GM23248 (cell line): ENCODE measurements around the gene ACSL4. TPM values are rescaled to one million over a fixed set of nuclear protein-coding genes. Genes with fewer than 3 reads are reported as not detected.

ENCODE experiments used
- DNase-seq: peaks from one replicate; pipeline ENCODE4 v3.0.0-alpha.2; 2015
- H2AFZ ChIP-seq: fragments of 200-600 bp; sonication (generic); 2 replicates; pipeline ENCODE4 v1.6.1; 2016; ENCODE audit warnings: antibody characterized with exemption
- H3F3A ChIP-seq: fragments of 200-600 bp; sonication (generic); 2 replicates; pipeline ENCODE4 v1.6.1; 2016; ENCODE audit warnings: mild to moderate bottlenecking, antibody characterized with exemption, mixed run types; ENCODE audit not compliant: insufficient read depth
- H3K27ac ChIP-seq: fragments of 200-600 bp; sonication (generic); 2 replicates; pipeline ENCODE4 v1.5.1; 2016; ENCODE audit warnings: mild to moderate bottlenecking
- H3K27me3 ChIP-seq: fragments of 200-600 bp; sonication (generic); replicated peaks from 2 replicates; pipeline ENCODE4 v1.6.1; 2016; ENCODE audit warnings: mild to moderate bottlenecking; ENCODE audit not compliant: insufficient read depth
- H3K36me3 ChIP-seq: fragments of 200-600 bp; sonication (generic); 2 replicates; pipeline ENCODE4 v1.6.1; 2016; ENCODE audit warnings: low read depth, mild to moderate bottlenecking
- H3K4me1 ChIP-seq: fragments of 200-600 bp; sonication (generic); 2 replicates; pipeline ENCODE4 v1.6.1; 2016; ENCODE audit warnings: mild to moderate bottlenecking; ENCODE audit not compliant: insufficient read depth
- H3K4me2 ChIP-seq: fragments of 200-600 bp; sonication (generic); one replicate; pipeline ENCODE4 v1.6.1; 2016; ENCODE audit warnings: mild to moderate bottlenecking; ENCODE audit not compliant: unreplicated experiment
- H3K4me3 ChIP-seq: fragments of 200-600 bp; sonication (generic); 2 replicates; pipeline ENCODE4 v1.5.1; 2016; ENCODE audit warnings: mild to moderate bottlenecking
- H3K79me2 ChIP-seq: fragments of 200-600 bp; sonication (generic); 2 replicates; pipeline ENCODE4 v1.6.1; 2016; ENCODE audit warnings: mild to moderate bottlenecking; ENCODE audit not compliant: insufficient read depth
- H3K9ac ChIP-seq: fragments of 200-600 bp; sonication (generic); 2 replicates; pipeline ENCODE4 v1.6.1; 2016; ENCODE audit warnings: mild to moderate bottlenecking
- H3K9me2 ChIP-seq: fragments of 200-600 bp; sonication (generic); 2 replicates; pipeline ENCODE4 v1.6.1; 2016; ENCODE audit warnings: mixed run types, mild to moderate bottlenecking, moderate library complexity; ENCODE audit not compliant: insufficient read depth
- H3K9me3 ChIP-seq: fragments of 200-600 bp; sonication (generic); one replicate; pipeline ENCODE4 v1.6.1; 2017; ENCODE audit warnings: low read depth
- H4K20me1 ChIP-seq: fragments of 200-600 bp; sonication (generic); 2 replicates; pipeline ENCODE4 v1.6.0; 2016; ENCODE audit not compliant: insufficient read depth
- EZH2 ChIP-seq: fragments of 200-600 bp; sonication (generic); IDR thresholded peaks from 2 replicates; pipeline ENCODE4 v1.6.1; 2018; ENCODE audit warnings: antibody characterized with exemption, mild to moderate bottlenecking; ENCODE audit not compliant: insufficient read depth, poor library complexity, severe bottlenecking
- EZH2phosphoT487 ChIP-seq: fragments of 200-600 bp; sonication (generic); IDR thresholded peaks from 2 replicates; pipeline ENCODE4 v1.6.1; 2018; ENCODE audit warnings: antibody characterized with exemption, moderate library complexity, mild to moderate bottlenecking, low read depth; ENCODE audit not compliant: insufficient read depth
- WGBS, 2 experiments: methylation state at CpG; one replicate each; pipeline ENCODE4 v1.1.6; 2015 to 2017; ENCODE audit warnings: low lambda C conversion rate in 2 of 2, low coverage in 1 of 2; ENCODE audit errors: missing lambda C conversion rate in 2 of 2; 5-methylcytosine and 5-hydroxymethylcytosine counted together
- in situ Hi-C: fragments of 300-500 bp; cut with MboI; formaldehyde crosslinking; loops from 2 replicates; pipeline ENCODE4 v1.15.0; 2020
- polyA plus RNA-seq: library from polyadenylated mRNA; unstranded; fragments of >200 nt; fragmentation: Nextera tagmentation; extraction: Ambion mirVana; gene quantifications from 2 replicates; pipeline ENCODE4 v1.2.1, GENCODE V29; 2016
- total RNA-seq: library from RNA; depleted of rRNA; stranded (reverse); fragments of >200 nt; shearing (Covaris generic); gene quantifications from 2 replicates; pipeline ENCODE4 v1.2.3, GENCODE V29; 2014

The ACSL4 gene
- total and polyA plus RNA-seq, 2 experiments from 2014 or later = 33.2 to 81.7 TPM

- Histone ChIP-seq H3K4me2 (no peak overlapping the region), H2AFZ (no peak overlapping the region), H3K36me3 (no peaks in the 10 kb centered on the region), H3K9me3 (no peaks in the 10 kb centered on the region), H3F3A (no peaks in the 10 kb centered on the region), H3K4me1 (no peaks in the 10 kb centered on the region), H3K9me2 (no peaks in the 10 kb centered on the region), H3K4me3 (no peak overlapping the region), H3K79me2 (no peaks in the 10 kb centered on the region), H3K9ac (no peak overlapping the region), H3K27ac (no peak overlapping the region), H3K27me3 (no peaks in the 10 kb centered on the region), H4K20me1 (no peaks in the 10 kb centered on the region)
- WGBS, 2 experiments = 15 to 21% methylated on average over 3 of the region's 3 CpGs
- no peak for TF ChIP-seq EZH2phosphoT487
- no peak for TF ChIP-seq EZH2
- DNase-seq = peak; percentile 36
- in situ Hi-C loops = loop anchor here (10.0 kb wide), 1 partner anchor 150 kb away; the partner anchor contains the start of gene GUCY2F
Measured at GRCh38 chrX:109635146-109635545, 97.9 kb downstream of the ACSL4 start.

GRCh38 chrX:109632906-109633504 is 100.1 kb downstream of the ACSL4 start:
- Histone ChIP-seq H3K9me3 (no peaks in the 10 kb centered on the region), H3K4me2 (no peak overlapping the region), H3K9ac (no peak overlapping the region), H3K4me1 (no peaks in the 10 kb centered on the region), H3K79me2 (no peaks in the 10 kb centered on the region), H3K9me2 (no peaks in the 10 kb centered on the region), H3K4me3 (no peak overlapping the region), H4K20me1 (no peaks in the 10 kb centered on the region), H2AFZ (no peak overlapping the region), H3K27me3 (no peaks in the 10 kb centered on the region), H3F3A (no peaks in the 10 kb centered on the region), H3K36me3 (no peaks in the 10 kb centered on the region), H3K27ac (no peak overlapping the region)
- peak; percentile 50 for DNase-seq
- TF ChIP-seq EZH2 (no peak), EZH2phosphoT487 (no peak)
- in situ Hi-C loops = loop anchor here (10.0 kb wide), 1 partner anchor 148 kb away; the partner anchor contains the start of gene GUCY2F
- 58 to 61% methylated on average over 5 of the region's 5 CpGs for WGBS, 2 experiments

- TF ChIP-seq EZH2 (no peak), EZH2phosphoT487 (no peak)
- Histone ChIP-seq H3K79me2 (no peaks in the 10 kb centered on the region), H3K4me1 (no peaks in the 10 kb centered on the region), H4K20me1 (no peaks in the 10 kb centered on the region), H3F3A (no peaks in the 10 kb centered on the region), H3K9me3 (no peaks in the 10 kb centered on the region), H3K36me3 (no peaks in the 10 kb centered on the region), H3K9me2 (no peaks in the 10 kb centered on the region), H3K27ac (no peak overlapping the region), H2AFZ (no peak overlapping the region), H3K9ac (no peak overlapping the region), H3K4me2 (no peak overlapping the region), H3K4me3 (no peak overlapping the region), H3K27me3 (no peaks in the 10 kb centered on the region)
- in situ Hi-C loops = no loop called here
- WGBS, 2 experiments = 46 to 58% methylated on average over 3 of the region's 3 CpGs
- DNase-seq = no peak
Measured at GRCh38 chrX:109629310-109629709, 103.7 kb downstream of the ACSL4 start.

- H3K36me3 ChIP-seq = no peaks in the 10 kb centered on the region
- H3K9me3 ChIP-seq = no peaks in the 10 kb centered on the region
- no peak for DNase-seq
- no peaks in the 10 kb centered on the region for H4K20me1 ChIP-seq
- H3K27ac ChIP-seq = no peak overlapping the region
- no peak overlapping the region for H3K4me3 ChIP-seq
- WGBS, 2 experiments = 91 to 95% methylated on average over 4 of the region's 4 CpGs
- no peaks in the 10 kb centered on the region for H3K27me3 ChIP-seq
- H2AFZ ChIP-seq = no peak overlapping the region
- no peaks in the 10 kb centered on the region for H3K9me2 ChIP-seq
- in situ Hi-C loops = no loop called here
- no peaks in the 10 kb centered on the region for H3K79me2 ChIP-seq
- H3K9ac ChIP-seq = no peak overlapping the region
- H3F3A ChIP-seq = no peaks in the 10 kb centered on the region
- H3K4me2 ChIP-seq = no peak overlapping the region
- TF ChIP-seq EZH2phosphoT487 (no peak), EZH2 (no peak)
- H3K4me1 ChIP-seq = no peaks in the 10 kb centered on the region
Measured at GRCh38 chrX:109626637-109627036, 106.4 kb downstream of the ACSL4 start.
